Activated CD4-positive, alpha-beta T cell treated with anti-CD3 and anti-CD28 coated beads, Interleukin-2, amount 10 ng/mL, durations not matched to agents 7 days and 5 days (primary cell): Measurements from ENCODE around the gene CCDC120. TPM values are rescaled to one million over a fixed set of nuclear protein-coding genes. Genes with fewer than 3 reads are reported as not detected.
A peak's percentile ranks its signal among the peaks of the same experiment; 100 is the strongest.

ENCODE experiments used
- CTCF ChIA-PET: fragments of 350-600 bp; sonication (Branson Sonifier 250); formaldehyde crosslinking; loops from one replicate; lab custom pipeline; 2021; ENCODE audit warnings: antibody characterized with exemption; lab: Charles Lee
- POLR2A ChIA-PET: fragments of 350-600 bp; sonication (Branson Sonifier 250); formaldehyde crosslinking; loops from one replicate; lab custom pipeline; 2021; ENCODE audit warnings: antibody characterized with exemption; lab: Charles Lee
- DNase-seq: peaks from one replicate; pipeline ENCODE4 v3.0.0-alpha.2; 2020
- H3K27ac Mint-ChIP-seq: one replicate; pipeline ENCODE4 v1.8.0; 2021; ENCODE audit warnings: mild to moderate bottlenecking, moderate library complexity, mixed read lengths
- H3K27me3 Mint-ChIP-seq: one replicate; pipeline ENCODE4 v1.8.0; 2021; ENCODE audit warnings: mixed read lengths
- H3K36me3 Mint-ChIP-seq: one replicate; pipeline ENCODE4 v1.8.0; 2021; ENCODE audit warnings: low read depth, mixed read lengths
- H3K4me1 Mint-ChIP-seq: one replicate; pipeline ENCODE4 v1.8.0; 2021; ENCODE audit warnings: mixed read lengths
- H3K4me3 Mint-ChIP-seq: one replicate; pipeline ENCODE4 v1.8.0; 2021; ENCODE audit warnings: mild to moderate bottlenecking, moderate library complexity, mixed read lengths
- H3K9me3 Mint-ChIP-seq: one replicate; pipeline ENCODE4 v1.8.0; 2021; ENCODE audit warnings: mixed read lengths
- total RNA-seq, 2 experiments: library from RNA; stranded (reverse); gene quantifications; one replicate each; pipeline ENCODE4 v1.2.3, GENCODE V29; 2021

Gene CCDC120
- total RNA-seq, 2 experiments from 2014 or later, result 5.5 to 5.9 TPM

DNA sequence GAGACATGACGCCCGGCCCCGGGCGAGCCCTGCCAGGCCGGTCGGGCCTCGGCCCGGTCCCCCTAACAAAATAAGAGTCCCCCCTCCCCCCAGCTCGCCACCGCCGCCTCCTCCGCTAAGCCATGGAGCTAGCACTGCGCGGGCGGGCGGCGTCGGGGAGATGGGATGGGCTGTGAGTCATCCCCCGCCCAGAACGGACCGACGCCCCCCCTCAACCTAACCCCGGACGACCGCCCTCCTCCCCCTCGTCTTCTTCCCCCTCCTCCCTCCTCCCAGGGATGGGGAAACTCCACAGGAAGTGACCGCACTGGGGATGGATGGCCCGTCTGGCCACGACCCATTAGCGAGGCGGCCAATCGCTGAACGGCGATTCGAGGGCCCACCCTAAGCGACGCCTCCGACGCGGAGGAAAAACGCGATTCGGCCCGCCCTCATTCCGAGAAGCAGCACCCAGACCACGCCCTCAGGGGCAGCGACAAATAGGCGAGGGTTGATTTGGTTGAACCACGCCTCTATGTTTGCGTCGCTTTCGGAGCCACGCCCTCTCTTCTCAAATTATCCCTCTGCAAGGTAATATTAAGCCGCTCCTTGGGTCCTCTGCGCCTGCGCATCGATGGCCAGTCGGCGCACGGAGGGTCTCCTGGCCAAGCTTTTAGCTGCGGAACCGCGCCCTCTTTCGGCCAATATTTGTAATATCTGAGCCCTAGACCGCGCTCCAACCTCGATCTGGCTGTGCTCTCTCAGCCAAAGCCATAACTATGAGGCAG, 15.4 kb upstream of the CCDC120 start, which contains the start of gene TFE3:
TSS of gene TFE3 (minus strand) at position 138 of the 767 bp plus-strand sequence. CDS start at position 7, 131 bp downstream.
- ChIA-PET POLR2A (interaction anchor here (0.6 kb wide), 1 partner anchor 124 kb away, joined by 3 read pairs; no protein-coding TSS in a partner anchor), CTCF (interaction anchor here (0.6 to 1.4 kb wide), 6 partner anchors 15 to 395 kb away, joined by 3 to 5 read pairs (median 4); partner anchors contain the start of gene CCDC120)
- Mint-ChIP-seq H3K9me3 (no peaks in the 10 kb centered on the region), H3K27me3 (no peaks in the 10 kb centered on the region), H3K4me3 (peak within 1 kb of the TSS; percentile 90), H3K36me3 (peaks cover 12% of the 10 kb centered on the region), H3K27ac (peak within 1 kb of the TSS; percentile 95), H3K4me1 (peaks cover 46% of the 10 kb centered on the region)
- peak; percentile 96 for DNase-seq

DNA sequence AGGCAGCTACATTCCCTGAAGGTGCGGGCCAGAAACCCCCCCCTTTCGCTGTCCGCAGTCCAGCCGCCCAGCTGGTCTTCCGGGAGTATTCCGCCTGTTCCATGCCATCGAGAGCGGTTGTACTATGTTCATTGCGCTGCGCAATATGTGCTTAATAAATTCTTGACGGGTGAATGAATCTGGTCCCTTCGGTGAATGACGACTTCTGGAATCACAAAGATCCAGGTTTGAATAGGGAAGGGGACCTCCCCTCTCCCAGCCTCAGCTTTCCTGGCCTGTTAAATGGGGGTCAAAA, 14.9 kb upstream of the CCDC120 start:
- POLR2A ChIA-PET, result no interaction called here
- CTCF ChIA-PET, result interaction anchor here (0.8 to 1.4 kb wide), 4 partner anchors 14 to 396 kb away, joined by 3 to 5 read pairs (median 4); partner anchors contain the start of gene CCDC120
- Mint-ChIP-seq H3K27ac (peak overlapping the region; percentile 95), H3K27me3 (no peaks in the 10 kb centered on the region), H3K36me3 (peaks cover 7% of the 10 kb centered on the region), H3K4me3 (peak overlapping the region; percentile 90), H3K4me1 (peaks cover 40% of the 10 kb centered on the region), H3K9me3 (no peaks in the 10 kb centered on the region)
- no peak for DNase-seq

GRCh38 chrX:49053223-49054072, 5.4 kb upstream of the CCDC120 start:
- Mint-ChIP-seq H3K4me3 (peak overlapping the region; percentile 78), H3K27me3 (no peaks in the 10 kb centered on the region), H3K9me3 (no peaks in the 10 kb centered on the region), H3K36me3 (no peaks in the 10 kb centered on the region), H3K4me1 (peaks cover 32% of the 10 kb centered on the region), H3K27ac (peak overlapping the region; percentile 91)
- DNase-seq, result peak; percentile 63
- CTCF ChIA-PET, result interaction anchor here (0.6 kb wide), 2 partner anchors 13 to 1714 kb away, joined by 3 to 5 read pairs; no protein-coding TSS in a partner anchor
- POLR2A ChIA-PET, result no interaction called here

GRCh38 chrX:49054073-49054762, 4.6 kb upstream of the CCDC120 start:
- H3K27ac Mint-ChIP-seq, result peak overlapping the region; percentile 86
- no peaks in the 10 kb centered on the region for H3K36me3 Mint-ChIP-seq
- H3K27me3 Mint-ChIP-seq, result no peaks in the 10 kb centered on the region
- no peaks in the 10 kb centered on the region for H3K9me3 Mint-ChIP-seq
- peak overlapping the region; percentile 67 for H3K4me3 Mint-ChIP-seq
- peaks cover 32% of the 10 kb centered on the region for H3K4me1 Mint-ChIP-seq
- CTCF ChIA-PET, result no interaction called here
- no peak for DNase-seq
- POLR2A ChIA-PET, result no interaction called here

GRCh38 chrX:49059201-49059600, 402 bp downstream of the CCDC120 start:
- H3K4me1 Mint-ChIP-seq, result peaks cover 18% of the 10 kb centered on the region
- no peaks in the 10 kb centered on the region for H3K9me3 Mint-ChIP-seq
- ChIA-PET POLR2A (no interaction called here), CTCF (no interaction called here)
- H3K27me3 Mint-ChIP-seq, result no peaks in the 10 kb centered on the region
- no peak for DNase-seq
- no peak overlapping the region for H3K27ac Mint-ChIP-seq
- H3K36me3 Mint-ChIP-seq, result no peaks in the 10 kb centered on the region
- H3K4me3 Mint-ChIP-seq, result no peak overlapping the region

DNA sequence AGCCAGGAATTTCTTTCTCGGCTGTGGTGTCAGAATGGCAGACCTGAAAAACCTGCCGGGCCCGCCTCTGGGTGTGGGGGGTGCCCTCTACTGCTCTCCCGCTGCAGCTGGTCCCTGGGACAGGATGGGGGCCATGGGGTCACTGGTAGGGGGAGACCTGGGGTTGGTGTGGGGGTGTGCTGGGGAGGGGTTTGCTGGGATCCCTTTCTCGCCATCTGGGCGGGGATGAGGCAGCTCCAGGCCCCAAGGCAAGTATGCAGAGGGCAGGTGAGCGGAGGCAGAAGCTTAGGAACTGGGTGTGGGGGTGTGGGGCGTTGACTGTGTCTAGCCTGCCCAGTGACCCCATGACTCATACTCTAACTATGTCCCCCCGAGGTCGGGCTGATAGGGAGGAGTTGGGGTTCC, 884 bp downstream of the CCDC120 start:
- Mint-ChIP-seq H3K4me1 (peaks cover 13% of the 10 kb centered on the region), H3K27me3 (no peaks in the 10 kb centered on the region), H3K27ac (no peak overlapping the region), H3K36me3 (no peaks in the 10 kb centered on the region), H3K9me3 (no peaks in the 10 kb centered on the region), H3K4me3 (no peak overlapping the region)
- ChIA-PET CTCF (no interaction called here), POLR2A (no interaction called here)
- no peak for DNase-seq

- Mint-ChIP-seq H3K4me3 (no peak overlapping the region), H3K9me3 (no peaks in the 10 kb centered on the region), H3K4me1 (peaks cover 2% of the 10 kb centered on the region), H3K36me3 (no peaks in the 10 kb centered on the region), H3K27me3 (no peaks in the 10 kb centered on the region), H3K27ac (no peak overlapping the region)
- DNase-seq, result no peak
- CTCF ChIA-PET, result interaction anchor here (0.9 kb wide), 1 partner anchor 17 kb away, joined by 3 read pairs; no protein-coding TSS in a partner anchor
- POLR2A ChIA-PET, result no interaction called here
Observed at GRCh38 chrX:49060914-49061313, 2.1 kb downstream of the CCDC120 start.

GRCh38 chrX:49061490-49061889, 2.7 kb downstream of the CCDC120 start:
- Mint-ChIP-seq H3K9me3 (no peaks in the 10 kb centered on the region), H3K36me3 (no peaks in the 10 kb centered on the region), H3K4me1 (no peaks in the 10 kb centered on the region), H3K4me3 (no peak overlapping the region), H3K27ac (no peak overlapping the region), H3K27me3 (no peaks in the 10 kb centered on the region)
- DNase-seq, result no peak
- CTCF ChIA-PET, result interaction anchor here (0.9 kb wide), 1 partner anchor 18 kb away, joined by 3 read pairs; no protein-coding TSS in a partner anchor
- POLR2A ChIA-PET, result no interaction called here

DNA sequence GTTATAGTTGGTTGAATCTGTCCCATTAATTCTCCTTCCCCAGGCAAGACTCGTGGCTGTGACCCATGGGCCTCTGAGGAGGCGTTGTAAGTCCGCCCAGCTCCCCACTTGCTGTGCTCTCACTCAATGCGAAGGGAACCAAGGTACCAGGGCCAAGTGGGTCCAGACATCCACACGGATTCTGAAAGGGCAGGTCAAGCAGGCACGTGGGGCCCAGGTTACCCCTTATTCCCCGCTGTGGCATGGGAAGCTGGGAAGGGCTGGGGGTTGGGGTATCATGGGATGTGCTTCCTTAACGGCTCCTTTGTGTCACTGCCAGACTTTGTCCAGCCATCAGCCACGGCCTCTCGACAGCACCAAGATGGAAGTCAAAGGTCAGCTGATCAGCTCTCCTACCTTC, 3.1 kb downstream of the CCDC120 start:
- H3K4me3 Mint-ChIP-seq, result no peak overlapping the region
- H3K27me3 Mint-ChIP-seq, result no peaks in the 10 kb centered on the region
- CTCF ChIA-PET, result interaction anchor here (0.9 to 1.2 kb wide), 2 partner anchors 12 to 18 kb away, joined by 3 read pairs; no protein-coding TSS in a partner anchor
- no peaks in the 10 kb centered on the region for H3K9me3 Mint-ChIP-seq
- H3K4me1 Mint-ChIP-seq, result no peaks in the 10 kb centered on the region
- no peak for DNase-seq
- POLR2A ChIA-PET, result no interaction called here
- H3K36me3 Mint-ChIP-seq, result no peaks in the 10 kb centered on the region
- H3K27ac Mint-ChIP-seq, result no peak overlapping the region

DNA sequence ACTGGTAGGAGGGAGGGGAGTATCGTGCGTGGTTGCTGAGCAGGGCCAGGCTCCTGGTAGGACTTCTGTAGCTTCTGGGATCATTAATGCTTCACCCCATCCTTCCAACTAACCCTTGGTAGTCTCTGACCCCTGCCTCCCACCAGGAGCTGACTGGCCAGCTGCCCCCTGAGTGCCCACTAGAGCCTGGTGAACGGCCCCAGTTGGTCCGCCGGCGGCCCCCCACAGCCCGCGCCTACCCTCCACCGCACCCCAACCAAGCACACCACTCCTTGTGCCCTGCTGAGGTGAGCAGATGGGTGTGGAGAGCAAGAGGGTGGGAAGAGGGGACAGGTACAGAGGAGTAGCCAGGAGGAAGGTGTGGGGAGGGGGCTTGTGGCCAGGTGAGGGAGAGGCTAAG, 4.9 kb downstream of the CCDC120 start:
- Mint-ChIP-seq H3K4me1 (no peaks in the 10 kb centered on the region), H3K36me3 (no peaks in the 10 kb centered on the region), H3K27me3 (no peaks in the 10 kb centered on the region), H3K4me3 (no peak overlapping the region), H3K9me3 (no peaks in the 10 kb centered on the region), H3K27ac (no peak overlapping the region)
- DNase-seq, result no peak
- CTCF ChIA-PET, result interaction anchor here (1.7 kb wide), 1 partner anchor 12 kb away, joined by 3 read pairs; no protein-coding TSS in a partner anchor
- POLR2A ChIA-PET, result no interaction called here

GRCh38 chrX:49064303-49064702, 5.5 kb downstream of the CCDC120 start:
- POLR2A ChIA-PET, result no interaction called here
- Mint-ChIP-seq H3K4me3 (no peak overlapping the region), H3K9me3 (no peaks in the 10 kb centered on the region), H3K27me3 (no peaks in the 10 kb centered on the region), H3K4me1 (no peaks in the 10 kb centered on the region), H3K36me3 (no peaks in the 10 kb centered on the region), H3K27ac (no peak overlapping the region)
- no peak for DNase-seq
- CTCF ChIA-PET, result interaction anchor here (1.7 kb wide), 1 partner anchor 13 kb away, joined by 3 read pairs; no protein-coding TSS in a partner anchor

DNA sequence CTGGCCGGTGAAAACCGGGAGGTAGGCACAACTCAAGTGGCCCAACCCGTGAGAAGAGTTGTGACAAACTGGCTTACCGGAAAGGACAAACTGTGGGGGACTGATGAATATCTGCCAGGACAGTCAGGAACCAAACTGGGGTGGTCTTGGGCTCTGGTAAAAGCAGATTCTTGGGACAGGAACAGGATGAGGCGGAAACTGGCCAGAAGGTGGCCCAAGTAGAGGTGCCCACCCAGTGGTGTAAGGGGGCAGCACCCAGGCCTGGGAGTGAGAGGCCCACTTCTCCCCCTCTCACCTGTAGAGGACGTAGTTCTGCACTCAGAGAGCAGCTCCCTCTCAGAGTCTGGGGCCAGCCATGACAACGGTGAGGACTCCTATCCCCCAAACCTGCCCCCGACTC, 5.9 kb downstream of the CCDC120 start:
- H3K9me3 Mint-ChIP-seq, result no peaks in the 10 kb centered on the region
- no peak overlapping the region for H3K4me3 Mint-ChIP-seq
- POLR2A ChIA-PET, result no interaction called here
- H3K27ac Mint-ChIP-seq, result peak overlapping the region; percentile 5
- CTCF ChIA-PET, result interaction anchor here (1.7 kb wide), 1 partner anchor 13 kb away, joined by 3 read pairs; no protein-coding TSS in a partner anchor
- H3K36me3 Mint-ChIP-seq, result no peaks in the 10 kb centered on the region
- no peaks in the 10 kb centered on the region for H3K4me1 Mint-ChIP-seq
- no peaks in the 10 kb centered on the region for H3K27me3 Mint-ChIP-seq
- no peak for DNase-seq
